IPS DF 19.7 (cell line): ENCODE data around the gene FOXP1.
A peak's percentile ranks its signal among the peaks of the same experiment; 100 is the strongest.

ENCODE experiments used
- DNase-seq: peaks from one replicate; pipeline ENCODE4 v3.0.0-alpha.2; 2013; ENCODE audit warnings: low read depth, low spot score

The FOXP1 gene

GRCh38 chr3:71402280-71402679 lies 181.2 kb downstream of the FOXP1 start:
- no peak for DNase-seq

- no peak for DNase-seq
These were observed 181.8 kb downstream of the FOXP1 start for GRCh38 chr3:71401695-71402231.

- DNase-seq, result no peak
These were observed 182.5 kb downstream of the FOXP1 start for GRCh38 chr3:71400986-71401451.

GRCh38 chr3:71399478-71399877 lies 184.1 kb downstream of the FOXP1 start:
- no peak for DNase-seq

GRCh38 chr3:71398157-71398836 lies 185.2 kb downstream of the FOXP1 start:
- DNase-seq, result no peak

DNA sequence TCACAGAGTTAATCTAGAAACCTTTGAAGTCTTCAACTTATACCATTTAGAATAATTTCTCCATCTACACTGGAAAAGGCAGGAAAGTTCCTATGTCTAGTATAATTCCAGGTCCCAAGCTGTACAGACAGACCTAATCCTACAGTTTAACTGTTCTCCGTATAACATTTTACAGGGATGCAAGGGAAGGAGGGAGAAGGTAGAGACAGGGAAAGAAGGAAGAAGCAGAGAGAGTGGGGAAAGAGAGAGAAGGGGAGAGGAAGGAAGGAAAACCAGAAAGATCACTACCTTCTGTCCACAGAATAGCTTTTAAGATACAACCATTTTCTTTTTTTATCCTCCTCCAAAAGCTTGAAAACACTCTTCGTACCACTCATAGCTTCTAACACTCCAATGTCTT lies 185.8 kb downstream of the FOXP1 start:
- DNase-seq, result no peak

GRCh38 chr3:71397046-71397445 lies 186.5 kb downstream of the FOXP1 start:
- DNase-seq, result no peak

GRCh38 chr3:71395927-71396695 lies 187.4 kb downstream of the FOXP1 start:
- no peak for DNase-seq

GRCh38 chr3:71395470-71395869 lies 188.1 kb downstream of the FOXP1 start:
- no peak for DNase-seq

DNA sequence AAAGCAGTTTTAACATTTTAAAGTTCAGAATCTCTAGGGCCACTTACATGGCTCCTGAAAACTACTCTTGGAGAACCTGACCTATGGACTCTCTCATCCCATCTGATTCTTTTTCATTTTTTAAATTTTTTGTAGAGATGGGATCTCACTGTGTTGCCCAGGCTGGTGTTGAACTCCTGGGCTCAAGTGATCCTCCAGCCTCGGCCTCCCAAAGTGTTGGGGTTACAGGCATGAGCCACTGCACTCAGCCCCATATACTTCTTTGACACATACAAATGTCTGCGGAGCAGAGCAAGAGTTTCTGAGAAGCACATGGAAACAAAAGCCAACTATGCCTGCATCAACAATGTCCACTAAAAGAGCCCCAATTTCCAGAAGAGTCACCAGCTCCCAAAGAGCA lies 189.8 kb downstream of the FOXP1 start:
- DNase-seq, result no peak

DNA sequence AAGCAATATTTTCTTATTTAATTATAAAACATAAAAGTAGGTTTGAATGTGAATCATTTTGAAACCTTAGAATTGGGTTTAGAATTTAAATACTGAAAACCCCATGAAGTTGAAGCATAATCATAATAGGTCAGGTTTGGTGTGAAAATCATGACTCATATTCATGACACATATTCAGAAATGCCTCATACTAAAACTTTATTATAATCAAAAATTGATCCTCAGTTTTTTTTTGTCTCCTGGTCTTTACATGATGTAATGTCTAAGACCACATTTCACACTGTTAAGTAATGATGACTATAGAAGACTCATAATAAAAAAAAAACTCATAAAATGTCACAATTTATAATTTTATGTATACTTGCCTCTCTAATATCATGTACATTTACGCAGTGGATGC lies 190.4 kb downstream of the FOXP1 start:
- no peak for DNase-seq

DNA sequence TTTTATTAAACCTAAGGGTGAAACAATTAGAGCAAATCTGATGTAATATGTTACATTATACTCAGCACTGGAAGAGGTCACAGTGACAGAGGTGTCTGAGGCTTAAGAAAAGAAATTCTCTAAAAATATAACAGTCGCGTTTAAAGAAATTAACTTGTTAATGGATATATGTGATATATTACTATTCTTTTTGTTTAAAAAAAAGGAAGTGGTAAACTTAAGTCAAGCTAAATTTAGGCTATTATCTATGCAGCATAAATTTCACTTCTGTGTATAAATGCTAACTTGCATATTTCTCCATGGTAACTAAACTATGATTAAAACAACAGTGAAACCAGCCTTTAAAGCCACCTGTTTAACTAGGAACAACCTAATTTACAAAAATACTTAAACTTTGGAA lies 191.3 kb downstream of the FOXP1 start:
- DNase-seq, result no peak

GRCh38 chr3:71391361-71391760 lies 192.2 kb downstream of the FOXP1 start:
- DNase-seq, result no peak

- peak; percentile 40 for DNase-seq
These were observed 193.5 kb downstream of the FOXP1 start for GRCh38 chr3:71389911-71390573.

GRCh38 chr3:71389191-71389590 lies 194.3 kb downstream of the FOXP1 start:
- no peak for DNase-seq

GRCh38 chr3:71388535-71389120 lies 194.9 kb downstream of the FOXP1 start:
- DNase-seq, result no peak

- no peak for DNase-seq
These were observed 195.9 kb downstream of the FOXP1 start for GRCh38 chr3:71387586-71387985.

DNA sequence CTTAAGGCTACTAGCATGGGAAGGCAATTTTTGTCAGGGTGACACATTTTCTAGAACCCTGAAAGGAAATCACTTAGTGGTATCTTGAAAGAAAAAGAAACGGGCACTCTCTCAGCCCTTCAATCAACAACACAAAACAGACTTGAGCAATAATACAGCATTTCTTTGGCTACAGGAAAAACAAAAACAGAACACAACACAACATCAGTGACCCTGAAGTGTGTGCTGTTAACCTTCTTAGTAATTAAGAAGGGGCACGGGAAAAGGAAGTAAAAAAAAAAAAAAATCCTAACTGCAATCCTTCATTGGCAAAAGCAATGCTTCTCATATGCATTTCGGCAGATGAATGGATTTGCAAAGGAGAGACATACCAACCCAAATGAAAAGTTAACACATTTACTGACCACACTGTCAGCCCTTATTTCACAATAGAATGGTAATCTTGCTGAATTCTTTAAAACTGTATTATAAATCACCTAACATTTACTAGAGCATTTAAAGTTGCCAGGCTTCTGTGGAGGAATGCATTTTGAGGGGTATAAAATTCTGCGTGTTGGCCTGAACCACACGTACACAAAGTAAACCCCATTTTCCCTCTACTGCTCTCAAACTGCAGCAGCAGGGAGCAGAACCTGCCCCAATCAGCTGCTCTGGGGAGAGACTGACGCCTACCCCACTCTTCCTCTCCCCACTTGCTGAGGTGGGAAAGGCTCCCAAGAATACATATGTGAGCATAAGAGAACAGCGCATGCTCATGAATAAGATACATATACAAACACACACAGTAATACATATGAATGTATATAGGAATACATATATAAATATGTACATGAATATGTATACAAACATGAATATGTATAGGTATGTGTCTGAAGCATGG lies 198.5 kb downstream of the FOXP1 start:
- no peak for DNase-seq

DNA sequence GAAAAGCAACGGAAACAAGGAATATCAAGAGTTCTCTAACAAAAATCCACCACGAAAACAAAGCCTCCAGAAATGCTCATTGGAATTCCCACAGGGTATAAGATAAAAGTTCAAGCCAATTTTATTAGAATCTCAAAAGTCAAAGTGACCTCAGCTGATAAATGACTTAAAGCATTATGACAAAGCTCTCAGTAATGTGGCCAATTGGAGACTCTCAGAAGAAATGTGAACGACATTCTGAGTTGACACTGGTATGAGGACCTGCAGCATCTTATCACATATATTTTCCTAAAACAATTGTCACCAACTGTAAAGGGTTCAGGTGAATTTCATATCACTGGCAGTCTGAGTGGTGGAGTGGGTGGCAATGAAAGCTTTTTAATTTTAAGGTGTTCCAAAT lies 199.1 kb downstream of the FOXP1 start:
- no peak for DNase-seq

DNA sequence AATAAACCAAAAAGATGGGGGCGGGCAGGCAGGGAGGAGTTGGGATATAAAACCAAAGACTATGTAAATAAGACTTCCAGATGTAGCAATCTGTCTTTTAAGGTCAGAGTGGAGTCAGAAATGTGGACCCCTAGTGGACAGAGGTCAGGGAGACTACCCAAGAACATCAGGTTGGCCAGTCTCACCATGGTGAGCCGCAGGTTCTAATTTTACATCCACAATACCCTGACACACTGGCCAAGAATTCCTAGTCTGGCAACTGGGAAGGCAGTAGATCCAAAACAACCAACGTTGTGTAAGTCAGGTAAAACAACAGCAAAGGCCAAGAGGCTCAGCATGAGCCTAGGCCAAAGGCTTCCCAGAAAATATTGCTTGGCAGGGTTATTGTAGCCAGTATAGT lies 203.4 kb downstream of the FOXP1 start:
- no peak for DNase-seq

DNA sequence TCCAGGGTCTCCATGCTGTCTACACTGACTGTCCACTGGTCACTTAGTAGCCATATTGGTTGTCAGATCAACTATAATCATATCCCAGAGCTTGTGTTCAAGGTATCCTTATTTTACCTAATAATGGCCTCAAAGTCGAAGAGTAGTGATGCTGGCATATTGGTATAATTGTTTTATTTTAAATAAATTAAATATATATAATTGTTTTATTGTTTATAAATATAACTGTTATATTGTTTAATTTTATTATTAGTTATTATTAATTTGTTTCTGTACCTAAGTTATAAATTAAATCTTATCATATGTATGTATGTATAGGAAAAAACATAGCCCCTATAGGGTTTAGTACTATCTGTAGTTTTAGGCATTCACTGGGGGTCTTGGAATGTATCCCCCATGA lies 205.0 kb downstream of the FOXP1 start:
- DNase-seq, result no peak
